Measurements from ENCODE around the gene LTBP4. TPM values are rescaled to one million over a fixed set of nuclear protein-coding genes. Genes with fewer than 3 reads are reported as not detected.

The LTBP4 gene
- total and polyA plus RNA-seq, 2 donors (not counting 1 experiment from before 2014, with no cell fraction given), result 81.2 to 105 TPM

- WGBS (ENCODE audit: insufficient coverage), result 97% methylated on average over 14 of the region's 14 CpGs
Observed at GRCh38 chr19:40586611-40587010, 14.6 kb upstream of the LTBP4 start.

More at GRCh38 chr19:40586611-40587010, 14.6 kb upstream of the LTBP4 start:
- no peaks in the 10 kb centered on the region for H3K9me3 Mint-ChIP-seq (ENCODE audit: insufficient read depth)
- TF ChIP-seq EZH2 (IDR thresholded peaks at IDR 0.05; ENCODE audit: borderline replicate concordance, insufficient read depth, low read depth, low read length, poor library complexity, severe bottlenecking) (no peak), CTCF (IDR thresholded peaks at IDR 0.05) (no peak)
- no peaks in the 10 kb centered on the region for H3K79me2 ChIP-seq (ENCODE audit: control insufficient read depth, insufficient read depth, low read length)
- H3K4me1 ChIP-seq (ENCODE audit: control insufficient read depth in 2 of 2, insufficient read depth in 2 of 2, low read length in 2 of 2), result no peaks in the 10 kb centered on the region
- no peak overlapping the region for H3K27ac Mint-ChIP-seq
- H3K4me3 ChIP-seq (ENCODE audit: control extremely low read depth in 1 of 5, extremely low read depth in 1 of 5, insufficient read depth in 1 of 5, low read depth in 2 of 5, low read length in 4 of 5), result no peak overlapping the region
- no peaks in the 10 kb centered on the region for H4K20me1 ChIP-seq (ENCODE audit: control insufficient read depth, insufficient read depth, low read length, poor library complexity, severe bottlenecking)
- no peaks in the 10 kb centered on the region for H3K27me3 ChIP-seq (replicated peaks in 1 of 4; ENCODE audit: control extremely low read depth in 1 of 4, control insufficient read depth in 3 of 4, insufficient read depth in 4 of 4, low read length in 3 of 4)
- no peak overlapping the region for H3K9ac ChIP-seq (ENCODE audit: low read length)
- ChIA-PET CTCF (no interaction called here), POLR2A (no interaction called here)
- H3K27me3 Mint-ChIP-seq, result no peaks in the 10 kb centered on the region
- no peak overlapping the region for H3K4me3 Mint-ChIP-seq
- no peak overlapping the region for H3K27ac ChIP-seq (ENCODE audit: low read length in 2 of 2)
- DNase-seq (no peak), ATAC-seq (ENCODE audit: low read depth) (no peak)
- H3K4me2 ChIP-seq (replicated peaks; ENCODE audit: low read depth, low read length, poor library complexity, severe bottlenecking), result no peak overlapping the region
- no peaks in the 10 kb centered on the region for H3K9me3 ChIP-seq (ENCODE audit: control extremely low read depth in 1 of 3, control insufficient read depth in 2 of 3, insufficient read depth in 1 of 3, low read length in 2 of 3)
- H3K4me1 Mint-ChIP-seq, result peaks cover 13% of the 10 kb centered on the region
- no peak overlapping the region for H2AFZ ChIP-seq (ENCODE audit: insufficient read depth, low read depth, low read length, poor library complexity, severe bottlenecking)
- intact Hi-C loops (cut with micrococcal nuclease), result no loop called here
- H3K36me3 ChIP-seq (replicated peaks in 1 of 2; ENCODE audit: control extremely low read depth in 1 of 2, control insufficient read depth in 1 of 2, extremely low read depth in 1 of 2, insufficient read depth in 2 of 2, low read length in 1 of 2), result peaks cover 4 to 63% of the 10 kb centered on the region in 2 experiments
